Measurements from ENCODE around the gene ABHD17C. TPM values are rescaled to one million over a fixed set of nuclear protein-coding genes. Genes with fewer than 3 reads are reported as not detected.

ABHD17C gene
- total RNA-seq, 6 experiments from 2014 or later, result 2.0 to 5.5 (median 3.0) TPM

GRCh38 chr15:80679804-80680175 is 15.3 kb upstream of the ABHD17C start:
- Histone ChIP-seq H3K27ac (no peak overlapping the region), H3K4me1 (no peaks in the 10 kb centered on the region), H3K4me3 (no peak overlapping the region), H3K36me3 (no peaks in the 10 kb centered on the region), H3K27me3 (no peaks in the 10 kb centered on the region), H3K9me3 (no peaks in the 10 kb centered on the region)
- TF ChIP-seq CTCF (IDR thresholded peaks at IDR 0.05) (no peak), POLR2A (IDR thresholded peaks at IDR 0.05) (no peak)
- intact Hi-C loops (cut with DNase I), result no loop called here
- ATAC-seq (no peak), DNase-seq (no peak)
- 14% methylated on average over 2 of the region's 2 CpGs for WGBS (ENCODE audit: insufficient coverage, low coverage, low lambda C conversion rate, missing lambda C conversion rate)

DNA sequence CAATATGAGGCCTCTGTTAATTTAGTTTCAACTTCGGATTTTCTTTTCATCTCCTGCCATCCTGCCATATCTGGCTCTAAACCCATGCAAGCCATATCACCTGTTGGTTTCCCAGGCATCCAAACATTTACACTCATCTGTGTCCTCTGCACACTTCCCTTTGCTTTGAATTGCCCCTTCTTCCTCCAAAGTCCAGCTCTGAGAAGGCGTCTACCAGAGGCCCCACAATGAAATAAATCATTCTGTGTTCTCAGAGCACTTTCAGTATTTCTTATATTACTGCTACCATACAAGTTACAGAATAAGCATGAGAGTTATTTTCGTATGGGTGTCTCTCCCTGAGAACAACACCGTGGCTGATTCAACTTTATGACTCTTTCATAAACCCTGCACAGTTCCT is 12.9 kb upstream of the ABHD17C start:
- no peaks in the 10 kb centered on the region for H3K9me3 ChIP-seq
- intact Hi-C loops (cut with DNase I), result no loop called here
- WGBS (ENCODE audit: insufficient coverage, low coverage, low lambda C conversion rate, missing lambda C conversion rate), result 61% methylated on average over 4 of the region's 4 CpGs
- no peaks in the 10 kb centered on the region for H3K36me3 ChIP-seq
- ATAC-seq (no peak), DNase-seq (no peak)
- no peaks in the 10 kb centered on the region for H3K27me3 ChIP-seq
- no peak for TF ChIP-seq POLR2A (IDR thresholded peaks at IDR 0.05)
- TF ChIP-seq CTCF (IDR thresholded peaks at IDR 0.05), result no peak
- H3K27ac ChIP-seq, result no peak overlapping the region
- no peaks in the 10 kb centered on the region for H3K4me1 ChIP-seq
- H3K4me3 ChIP-seq, result no peak overlapping the region

- no peak overlapping the region for H3K27ac ChIP-seq
- no peaks in the 10 kb centered on the region for H3K9me3 ChIP-seq
- H3K4me3 ChIP-seq, result no peak overlapping the region
- DNase-seq (no peak), ATAC-seq (no peak)
- intact Hi-C loops (cut with DNase I), result no loop called here
- no peaks in the 10 kb centered on the region for H3K36me3 ChIP-seq
- H3K27me3 ChIP-seq, result no peaks in the 10 kb centered on the region
- H3K4me1 ChIP-seq, result no peaks in the 10 kb centered on the region
- no peak for TF ChIP-seq CTCF (IDR thresholded peaks at IDR 0.05)
- no peak for TF ChIP-seq POLR2A (IDR thresholded peaks at IDR 0.05)
These were observed 10.4 kb upstream of the ABHD17C start for GRCh38 chr15:80684697-80685096.

- Histone ChIP-seq H3K9me3 (no peaks in the 10 kb centered on the region), H3K4me1 (no peaks in the 10 kb centered on the region), H3K36me3 (no peaks in the 10 kb centered on the region), H3K27me3 (no peaks in the 10 kb centered on the region), H3K4me3 (no peak overlapping the region), H3K27ac (no peak overlapping the region)
- intact Hi-C loops (cut with DNase I), result no loop called here
- TF ChIP-seq POLR2A (IDR thresholded peaks at IDR 0.05), result no peak
- TF ChIP-seq CTCF (IDR thresholded peaks at IDR 0.05), result no peak
- no peak for ATAC-seq
- no peak for DNase-seq
- WGBS (ENCODE audit: insufficient coverage, low coverage, low lambda C conversion rate, missing lambda C conversion rate), result no CpG with 5 or more reads among the region's 1 CpG
These were observed 9.5 kb upstream of the ABHD17C start for GRCh38 chr15:80685628-80686027.

DNA sequence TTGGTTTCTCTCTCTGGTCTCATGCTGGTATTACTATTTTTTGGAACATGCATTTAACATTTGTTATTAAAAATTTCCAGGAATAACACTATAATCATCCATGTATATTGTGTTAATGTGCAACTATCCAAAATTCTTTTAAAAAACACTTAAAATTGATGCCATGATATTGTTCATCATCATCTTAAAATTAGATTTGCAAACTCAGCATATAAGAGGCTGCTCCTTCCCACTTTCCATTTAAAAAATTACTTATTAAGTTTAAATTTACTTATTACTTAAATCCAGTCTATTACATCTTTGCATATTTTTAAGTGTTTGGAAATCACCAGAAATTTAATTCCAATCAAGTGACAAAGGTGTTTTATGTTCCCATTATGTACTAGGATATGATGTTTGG is 5.8 kb upstream of the ABHD17C start:
- Histone ChIP-seq H3K36me3 (no peaks in the 10 kb centered on the region), H3K27ac (no peak overlapping the region), H3K27me3 (no peaks in the 10 kb centered on the region), H3K4me1 (peaks cover 0 to 5% (median 0%) of the 10 kb centered on the region in 4 donors), H3K9me3 (no peaks in the 10 kb centered on the region), H3K4me3 (no peak overlapping the region)
- DNase-seq (no peak), ATAC-seq (no peak)
- intact Hi-C loops (cut with DNase I), result no loop called here
- TF ChIP-seq POLR2A (IDR thresholded peaks at IDR 0.05), result no peak
- TF ChIP-seq CTCF (IDR thresholded peaks at IDR 0.05), result no peak

Measured in right lobe of liver (tissue), 6 donors.